GM19397 (cell line): ENCODE measurements around the gene NPLOC4.
"Not testable (repeated sequence)": the region's sequence is repeated elsewhere in the genome, so short reads cannot be mapped to it uniquely, and the experiment has no call there.

ENCODE experiments used
- ATAC-seq: cut with Tn5 transposase; IDR thresholded peaks from one replicate; pipeline ENCODE4 v1.9.1; 2021; ENCODE audit warnings: mild to moderate bottlenecking, moderate library complexity; ENCODE audit not compliant: unreplicated experiment

NPLOC4 gene

GRCh38 chr17:81535480-81536298 lies 101.2 kb downstream of the NPLOC4 start:
- ATAC-seq = no peak

DNA sequence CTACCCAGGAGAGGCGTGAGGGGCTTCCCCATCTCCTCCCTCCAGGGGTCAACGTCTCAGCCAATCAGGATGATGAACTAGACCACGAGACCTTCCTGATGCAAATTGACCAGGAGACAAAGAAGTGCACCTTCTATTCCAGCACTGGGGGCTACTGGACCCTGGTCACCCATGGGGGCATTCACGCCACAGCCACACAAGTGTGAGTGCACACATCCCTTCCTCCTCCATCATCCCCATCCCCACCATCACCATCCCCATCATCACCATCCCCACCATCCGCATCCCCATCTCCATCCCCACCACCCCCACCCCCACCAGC lies 101.9 kb downstream of the NPLOC4 start:
- ATAC-seq = no peak

DNA sequence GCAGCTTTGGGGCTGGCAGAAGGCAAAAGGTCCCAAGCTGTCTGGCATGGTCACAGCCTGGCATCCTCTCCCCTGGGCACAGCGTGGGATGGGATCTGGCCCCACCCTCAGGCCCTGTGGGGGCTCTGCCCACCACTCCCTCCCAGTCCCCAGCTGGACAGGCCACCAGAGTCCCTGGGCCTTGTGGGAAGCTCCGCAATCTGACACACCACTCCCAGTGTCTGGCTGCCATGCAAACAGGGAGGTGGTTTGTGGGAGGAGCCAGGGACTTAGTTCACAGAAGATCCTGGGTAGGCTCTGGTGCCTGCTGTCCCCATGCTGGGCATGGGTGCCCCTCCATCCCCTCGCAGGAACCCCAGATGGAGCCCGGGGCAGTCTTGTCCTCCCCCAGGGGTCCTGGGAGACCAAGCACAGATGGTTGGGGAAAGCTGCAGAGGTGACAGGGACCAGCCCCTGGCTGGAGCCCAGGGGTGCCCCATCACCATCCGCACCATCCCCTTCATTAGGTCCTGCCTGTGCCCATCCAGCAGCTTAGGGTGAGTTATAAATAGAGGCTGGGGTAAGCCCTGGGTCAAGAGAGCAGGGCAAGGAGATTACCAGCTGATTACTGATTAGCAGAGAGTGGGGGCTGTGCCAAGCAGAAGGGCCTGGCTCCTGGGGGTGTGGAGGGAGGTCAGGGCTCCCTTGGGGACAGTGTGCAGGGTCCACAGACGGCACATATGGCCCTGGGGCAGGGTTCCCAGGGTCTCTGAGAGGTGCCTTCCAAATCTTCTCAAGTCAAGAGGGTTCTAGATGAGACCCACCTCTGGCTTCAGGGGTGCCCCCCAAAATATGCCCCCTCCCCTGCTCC lies 102.5 kb downstream of the NPLOC4 start:
- no peak for ATAC-seq

GRCh38 chr17:81533339-81534141 lies 103.4 kb downstream of the NPLOC4 start:
- ATAC-seq = no peak

DNA sequence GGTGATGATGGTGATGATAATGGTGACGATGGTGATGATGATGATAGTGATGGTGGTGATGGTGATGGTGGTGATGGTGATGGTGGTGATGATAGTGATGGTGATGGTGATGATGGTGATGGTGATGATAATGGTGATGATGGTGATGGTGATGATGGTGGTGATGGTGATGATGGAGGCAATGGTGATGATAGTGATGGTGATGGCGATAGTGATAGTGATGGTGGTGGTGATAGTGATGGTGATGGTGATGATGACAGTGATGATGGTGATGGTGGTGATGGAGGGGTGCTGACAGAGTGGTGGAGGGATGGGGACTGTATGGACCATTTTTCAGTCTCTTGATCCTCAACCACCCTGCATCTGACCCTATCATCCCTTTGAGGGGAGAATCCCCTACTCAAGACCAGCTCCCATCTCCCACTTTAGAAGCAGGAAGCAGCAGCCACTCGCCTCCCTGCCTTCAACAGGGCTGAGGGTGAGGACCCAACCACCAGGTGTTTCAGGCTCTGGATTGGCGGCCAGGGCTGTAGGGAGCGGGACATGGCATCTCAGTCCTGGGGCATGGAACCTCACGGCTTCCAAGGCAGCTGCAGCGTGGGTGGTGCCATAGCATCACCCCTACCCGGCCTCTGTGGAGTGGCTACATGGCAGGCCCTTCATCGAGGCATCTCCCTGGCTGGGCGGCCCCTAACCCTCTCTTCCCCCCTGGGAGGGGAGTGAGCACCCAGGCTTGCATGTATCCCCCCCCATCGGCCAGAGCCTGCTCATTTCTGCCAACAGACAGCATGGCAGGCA lies 104.2 kb downstream of the NPLOC4 start:
- ATAC-seq = no peak

DNA sequence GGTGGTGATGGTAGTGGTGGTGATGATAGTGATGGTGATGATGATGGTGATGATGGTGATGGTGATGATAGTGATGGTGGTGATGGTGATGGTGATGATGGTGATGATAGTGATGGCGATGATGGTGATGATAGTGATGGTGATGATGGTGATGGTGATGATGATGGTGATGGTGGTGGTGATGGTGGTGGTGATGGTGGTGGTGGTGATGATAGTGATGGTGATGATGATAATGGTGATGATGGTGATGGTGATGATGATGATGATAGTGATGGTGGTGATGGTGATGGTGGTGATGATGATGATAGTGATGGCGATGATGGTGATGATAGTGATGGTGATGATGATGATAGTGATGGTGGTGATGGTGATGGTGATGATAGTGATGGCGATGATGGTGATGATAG lies 104.9 kb downstream of the NPLOC4 start:
- not testable (repeated sequence) for ATAC-seq

- ATAC-seq = not testable (repeated sequence)
Measured at GRCh38 chr17:81531013-81531412, 105.9 kb downstream of the NPLOC4 start.

DNA sequence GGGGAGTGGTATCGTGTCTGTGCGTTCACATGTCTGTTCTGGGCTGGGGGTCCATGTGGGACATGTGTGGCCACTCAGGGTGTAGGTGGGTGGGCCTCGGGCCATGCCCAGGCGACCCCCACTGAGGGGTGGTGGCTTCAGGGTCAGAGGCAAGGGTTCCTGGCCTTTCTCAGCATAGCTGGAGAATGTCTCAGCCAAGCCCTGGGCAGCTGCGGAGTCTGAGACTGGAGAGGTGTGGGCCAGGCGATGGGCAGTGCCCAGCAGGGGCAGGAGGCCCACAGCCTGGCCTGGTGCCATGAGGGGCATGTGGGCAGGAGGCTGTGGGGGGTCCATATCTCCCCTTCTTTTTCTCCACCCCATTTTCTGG lies 107.5 kb downstream of the NPLOC4 start:
- ATAC-seq = no peak

- no peak for ATAC-seq
Measured at GRCh38 chr17:81528651-81529436, 108.1 kb downstream of the NPLOC4 start.

- no peak for ATAC-seq
Measured at GRCh38 chr17:81528384-81528650, 108.6 kb downstream of the NPLOC4 start.

DNA sequence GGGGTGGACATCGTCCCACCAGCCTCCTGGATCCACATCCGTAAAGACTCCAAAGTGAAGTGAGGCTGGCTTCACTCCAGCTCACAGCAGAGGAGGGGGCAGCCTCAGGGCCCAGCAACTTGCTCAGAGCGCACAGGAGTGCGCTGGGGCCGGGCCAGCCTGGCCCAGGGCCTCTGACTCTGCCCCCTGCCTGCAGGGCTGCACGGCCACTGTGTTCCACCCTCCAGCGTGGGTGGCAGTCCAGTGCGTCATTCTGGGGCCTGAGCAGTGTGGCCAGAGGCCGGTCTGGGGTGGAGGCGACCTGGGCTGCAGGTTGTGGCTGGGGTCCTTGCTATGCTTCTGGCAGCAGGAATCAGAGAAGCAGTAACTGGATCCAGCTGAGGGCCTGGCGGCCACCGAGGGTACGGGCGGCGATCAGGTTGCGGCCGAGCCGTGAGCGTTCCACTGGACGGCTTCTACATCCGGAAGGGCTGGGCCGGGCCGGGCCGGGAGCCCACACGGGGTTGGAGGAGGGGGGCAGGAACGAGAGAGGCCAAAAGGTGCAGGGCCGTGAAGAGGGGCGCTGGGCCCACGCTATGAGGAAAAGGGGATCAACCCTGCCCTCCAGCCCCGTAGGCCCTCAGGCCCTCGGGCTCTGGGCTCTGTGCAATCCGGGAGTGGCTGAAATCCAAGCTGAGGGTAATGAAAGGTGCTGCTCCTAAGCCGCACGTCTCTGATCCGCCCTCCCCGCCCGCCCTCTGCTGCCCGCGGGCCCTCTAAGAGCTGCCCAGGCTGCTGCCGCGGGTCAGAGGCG lies 109.1 kb downstream of the NPLOC4 start, which contains the start of gene FSCN2:
Gene FSCN2, plus strand, starts transcription at position 787 of the 793 bp plus-strand sequence. CDS start 155 bp downstream, outside the sequence.
- no peak for ATAC-seq

DNA sequence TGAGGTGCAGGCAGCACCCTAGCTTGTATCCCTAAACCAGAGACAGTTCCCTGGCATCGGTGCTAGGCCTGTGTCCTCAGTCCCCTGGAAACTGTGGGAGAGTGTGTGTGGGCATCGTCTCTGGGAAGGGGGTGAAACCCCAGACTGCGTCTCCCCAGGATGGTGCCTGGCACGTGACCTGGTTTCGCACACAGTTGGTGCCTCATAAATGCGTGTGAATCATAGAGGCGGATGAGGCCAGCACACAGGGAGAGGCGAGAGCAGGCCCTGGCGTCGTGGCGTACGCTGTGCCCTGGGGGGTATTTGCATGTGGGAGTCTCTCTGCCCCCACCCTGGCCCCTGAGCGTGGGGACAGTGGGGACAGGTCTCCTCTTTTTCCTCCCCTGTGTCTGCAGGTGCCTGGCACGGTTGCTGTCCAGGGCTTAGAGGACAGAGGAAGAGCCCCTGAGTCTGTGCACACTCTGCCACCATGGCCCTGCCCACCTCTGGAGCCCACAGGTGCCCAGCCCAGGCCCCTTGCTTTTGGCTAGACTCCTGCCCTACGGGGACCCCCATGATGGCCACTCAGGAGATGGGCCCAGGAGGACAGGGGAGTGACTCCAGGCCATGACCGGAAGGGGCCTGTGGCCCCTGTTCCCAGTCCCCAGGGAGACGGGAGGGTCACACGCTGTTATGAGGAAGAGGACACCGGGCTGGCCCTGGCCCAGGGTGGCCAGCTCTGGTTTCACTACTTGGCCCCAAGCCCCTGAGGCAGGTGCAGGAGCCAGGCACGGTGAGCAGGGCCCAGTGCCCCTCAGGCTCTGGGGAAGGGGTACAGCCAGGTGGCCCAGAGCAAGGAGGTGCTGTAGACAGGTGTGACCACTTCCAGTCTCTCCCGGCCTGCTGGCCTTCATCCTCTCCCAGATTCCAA lies 110.0 kb downstream of the NPLOC4 start:
- no peak for ATAC-seq

GRCh38 chr17:81524865-81525159 lies 112.1 kb downstream of the NPLOC4 start:
- no peak for ATAC-seq

DNA sequence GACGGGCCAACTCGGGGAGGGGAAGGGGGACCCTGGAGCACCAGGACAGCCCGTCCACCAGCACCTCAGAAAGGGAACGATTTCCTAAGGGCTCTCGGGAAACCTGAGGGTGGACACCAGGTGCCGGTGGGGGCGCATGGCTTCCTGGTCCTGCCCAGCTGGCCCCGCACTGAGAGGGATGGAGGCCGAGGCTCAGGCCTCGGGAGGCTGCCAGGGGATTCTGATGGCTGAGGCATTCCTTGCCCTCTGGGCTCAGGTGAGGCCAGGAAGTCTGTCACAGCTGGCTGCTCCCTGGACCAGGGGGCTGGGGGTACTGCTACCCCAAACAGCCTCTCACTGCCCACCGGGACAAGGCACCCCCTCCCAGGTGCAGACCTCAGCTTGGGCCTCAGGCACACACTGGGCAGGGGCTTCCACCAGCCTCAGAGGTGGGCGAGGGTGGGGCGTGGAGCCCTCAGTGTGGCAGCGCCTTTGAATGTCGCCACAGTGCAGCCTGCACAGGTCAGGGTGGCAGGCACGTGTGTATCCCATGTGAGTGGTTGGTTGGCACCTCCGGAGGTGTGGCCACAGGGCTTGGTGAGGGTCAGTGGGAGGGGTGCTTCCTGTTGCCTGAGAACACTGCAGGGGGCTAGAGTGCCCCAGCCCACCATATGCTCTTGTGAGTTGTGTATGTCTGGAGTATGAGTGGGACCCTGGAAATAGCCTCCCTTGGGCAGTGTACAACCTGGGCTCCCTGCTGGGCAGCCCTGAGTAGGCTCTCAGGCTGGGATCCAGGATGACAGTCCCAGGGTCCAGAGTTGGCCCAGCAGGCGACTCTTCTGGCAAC lies 112.7 kb downstream of the NPLOC4 start:
- no peak for ATAC-seq

DNA sequence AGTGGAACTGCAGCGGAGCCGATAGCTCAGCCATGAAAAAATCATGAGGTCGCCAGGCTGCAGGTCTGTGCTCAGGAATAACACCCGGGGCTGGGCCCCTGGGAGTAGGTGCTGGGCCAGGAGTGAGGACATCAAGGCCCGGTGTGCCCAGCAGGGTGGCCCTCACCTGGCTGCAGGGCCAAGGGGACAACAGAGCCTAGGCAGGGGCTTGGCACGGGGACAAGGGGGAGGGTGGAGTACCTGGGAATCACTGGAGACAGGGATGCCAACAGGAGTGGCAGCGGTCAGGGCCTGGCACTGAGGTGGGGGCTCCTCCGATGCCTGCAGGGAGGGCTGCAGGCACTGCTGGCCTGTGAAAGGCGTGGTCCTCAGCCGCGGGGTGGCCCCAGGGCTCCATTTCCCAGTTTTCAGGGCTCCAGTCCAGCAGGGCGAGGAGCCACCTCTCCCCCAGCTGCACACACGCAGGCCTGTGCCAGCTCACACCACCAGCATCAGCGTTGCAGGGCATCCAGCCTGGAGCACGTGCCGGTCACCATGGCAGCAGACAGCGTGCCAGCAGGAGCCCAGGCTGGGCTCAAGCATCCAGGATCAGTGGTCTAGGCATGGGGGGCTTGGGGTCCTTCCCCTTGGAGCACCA lies 113.4 kb downstream of the NPLOC4 start:
- no peak for ATAC-seq

DNA sequence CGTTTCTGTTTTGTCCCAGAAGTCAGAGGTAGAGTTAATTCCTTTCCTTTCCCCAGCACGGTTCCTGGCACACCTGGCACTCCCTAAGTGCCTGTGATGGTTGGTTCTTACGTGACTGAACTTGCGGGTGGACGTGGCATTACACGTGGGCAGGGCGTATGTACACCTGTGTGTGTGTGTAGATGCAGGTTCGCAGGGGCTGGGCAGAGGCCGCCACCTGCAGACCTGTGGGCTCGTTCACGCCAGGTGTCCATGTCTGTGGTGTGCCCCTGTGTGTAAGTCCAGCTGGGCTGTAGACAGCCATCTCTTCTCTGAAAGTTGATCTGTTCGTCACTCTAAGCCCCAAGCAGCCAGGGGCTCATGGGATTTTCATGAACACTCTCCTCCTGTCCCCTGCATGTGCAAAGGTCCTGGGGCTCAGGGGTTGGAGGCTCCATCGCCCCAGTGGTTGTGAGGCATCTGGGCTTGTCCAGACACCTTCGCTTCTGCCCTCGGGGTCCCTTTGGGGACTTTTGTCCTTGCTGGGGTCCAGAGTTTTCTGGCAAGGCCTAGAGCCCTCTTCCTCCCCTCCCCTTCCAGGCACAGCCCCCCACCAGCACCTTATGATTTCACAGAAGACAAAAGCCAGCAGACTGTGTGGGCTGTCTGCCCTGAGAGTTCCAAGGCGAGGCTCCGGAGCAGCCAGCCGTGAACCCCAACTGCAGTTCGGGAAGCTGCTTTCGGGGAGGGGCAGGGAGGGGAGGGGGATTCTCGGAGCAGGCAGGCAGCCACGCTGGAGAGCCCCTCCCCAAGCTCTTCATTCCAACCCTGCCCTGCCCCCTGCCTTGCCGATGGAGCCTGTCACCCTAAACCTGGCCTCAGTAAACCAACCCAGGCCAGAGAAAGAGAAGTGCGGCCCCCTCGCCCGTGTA lies 114.2 kb downstream of the NPLOC4 start:
- no peak for ATAC-seq
